ENCODE results near the gene KDELR1.

The KDELR1 gene

DNA sequence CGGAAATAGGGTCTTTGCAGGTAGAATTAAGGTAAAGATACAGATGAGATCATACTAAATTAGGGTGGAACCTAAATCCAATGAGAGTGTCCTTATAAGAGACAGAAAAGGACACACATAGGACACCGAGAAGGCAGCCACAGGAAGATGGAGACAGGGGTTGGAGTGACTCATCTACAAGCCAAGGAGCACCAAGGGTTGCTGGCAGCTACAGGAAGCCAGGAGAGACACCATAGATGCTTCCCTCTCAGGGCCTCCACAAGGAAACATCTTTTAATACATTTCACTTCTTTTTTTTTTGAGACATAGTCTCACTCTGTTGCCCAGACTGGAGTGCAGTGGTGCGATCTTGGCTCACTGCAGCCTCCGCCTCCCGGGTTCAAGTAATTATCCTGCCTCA is 37.7 kb downstream of the KDELR1 start:
- TF ChIP-seq, protein P1, sequence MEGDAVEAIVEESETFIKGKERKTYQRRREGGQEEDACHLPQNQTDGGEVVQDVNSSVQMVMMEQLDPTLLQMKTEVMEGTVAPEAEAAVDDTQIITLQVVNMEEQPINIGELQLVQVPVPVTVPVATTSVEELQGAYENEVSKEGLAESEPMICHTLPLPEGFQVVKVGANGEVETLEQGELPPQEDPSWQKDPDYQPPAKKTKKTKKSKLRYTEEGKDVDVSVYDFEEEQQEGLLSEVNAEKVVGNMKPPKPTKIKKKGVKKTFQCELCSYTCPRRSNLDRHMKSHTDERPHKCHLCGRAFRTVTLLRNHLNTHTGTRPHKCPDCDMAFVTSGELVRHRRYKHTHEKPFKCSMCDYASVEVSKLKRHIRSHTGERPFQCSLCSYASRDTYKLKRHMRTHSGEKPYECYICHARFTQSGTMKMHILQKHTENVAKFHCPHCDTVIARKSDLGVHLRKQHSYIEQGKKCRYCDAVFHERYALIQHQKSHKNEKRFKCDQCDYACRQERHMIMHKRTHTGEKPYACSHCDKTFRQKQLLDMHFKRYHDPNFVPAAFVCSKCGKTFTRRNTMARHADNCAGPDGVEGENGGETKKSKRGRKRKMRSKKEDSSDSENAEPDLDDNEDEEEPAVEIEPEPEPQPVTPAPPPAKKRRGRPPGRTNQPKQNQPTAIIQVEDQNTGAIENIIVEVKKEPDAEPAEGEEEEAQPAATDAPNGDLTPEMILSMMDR (IDR thresholded peaks at IDR 0.05): no peak

DNA sequence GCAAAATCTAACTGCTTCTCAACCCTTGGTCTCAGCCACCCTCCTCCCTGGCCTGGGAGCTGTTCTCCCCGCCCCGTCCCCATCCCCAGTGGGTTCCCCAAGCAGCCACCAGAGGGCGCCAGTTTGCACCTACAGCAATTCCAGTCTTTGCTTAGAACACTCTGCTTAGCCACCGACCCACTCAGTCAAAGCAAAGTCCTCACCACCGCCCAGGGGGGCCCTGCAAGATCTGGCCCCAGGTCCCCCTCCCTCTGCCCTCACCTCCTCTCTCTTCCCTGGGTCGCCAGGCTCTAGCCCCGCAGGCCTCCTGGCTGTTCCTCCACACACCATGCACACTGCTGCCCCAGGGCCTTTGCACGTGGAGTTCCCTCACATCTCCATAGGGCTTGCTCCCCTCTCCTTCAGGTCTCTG is 40.0 kb downstream of the KDELR1 start:
- TF ChIP-seq, protein P1 (IDR thresholded peaks at IDR 0.05): peak; percentile 51

DNA sequence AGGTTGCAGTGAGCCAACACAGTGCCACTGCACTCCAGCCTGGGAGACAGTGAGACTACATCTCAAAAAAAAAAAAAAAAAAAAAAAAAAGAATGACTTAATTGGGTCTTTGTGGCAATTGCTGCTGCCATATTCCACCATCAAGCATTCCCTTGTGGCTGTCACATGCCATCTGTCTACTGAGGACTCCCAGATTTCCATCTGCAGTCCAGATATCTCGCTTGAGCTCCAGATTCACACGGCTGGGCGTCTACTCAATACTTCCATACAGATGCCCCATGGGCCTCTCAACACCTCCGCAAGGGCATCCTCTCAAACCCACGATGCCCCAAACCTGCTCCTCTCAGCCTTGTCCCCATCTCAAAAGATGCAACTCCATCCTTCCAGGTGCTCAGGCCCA is 40.5 kb downstream of the KDELR1 start:
- TF ChIP-seq, protein P1 (IDR thresholded peaks at IDR 0.05): no peak

DNA sequence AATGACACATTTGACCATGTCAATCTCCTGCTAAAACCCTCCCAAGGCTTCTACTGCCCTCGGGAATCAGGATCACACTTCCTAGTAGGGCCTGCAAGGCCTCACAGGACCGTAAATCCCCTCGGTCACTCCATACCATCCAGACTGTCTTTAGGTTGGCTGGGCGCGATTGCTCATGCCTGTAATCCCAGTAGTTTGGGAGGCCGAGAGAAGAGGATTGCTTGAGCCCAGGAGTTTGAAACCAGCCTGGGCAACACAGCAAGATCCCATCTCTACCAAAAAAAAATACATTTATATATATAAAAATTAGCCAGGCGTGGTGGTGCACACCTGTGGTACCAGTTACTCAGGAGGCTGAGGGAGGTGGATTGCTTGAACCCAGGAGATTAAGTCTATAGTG is 42.6 kb downstream of the KDELR1 start:
- TF ChIP-seq, protein P1 (IDR thresholded peaks at IDR 0.05): no peak

DNA sequence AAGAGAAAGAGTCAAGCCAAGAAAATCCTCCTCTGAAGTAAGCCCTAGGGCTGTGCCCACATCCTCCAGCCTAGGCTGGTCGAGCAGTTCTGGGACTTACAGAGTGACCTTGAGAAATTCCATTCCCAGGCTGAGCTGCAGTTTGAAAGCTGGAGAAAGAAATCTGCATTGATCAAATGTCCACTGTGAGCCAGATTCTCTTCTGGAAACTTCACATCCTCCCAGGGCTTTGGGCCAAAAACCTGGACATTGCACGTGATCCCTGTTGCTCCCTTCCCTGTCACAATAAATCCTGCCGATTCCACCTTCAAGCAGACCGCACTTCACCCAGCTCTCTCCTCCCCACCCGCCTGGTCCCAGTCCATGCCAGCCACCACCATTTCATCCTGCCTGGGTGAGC is 43.3 kb downstream of the KDELR1 start:
- TF ChIP-seq, protein P1 (IDR thresholded peaks at IDR 0.05): no peak

DNA sequence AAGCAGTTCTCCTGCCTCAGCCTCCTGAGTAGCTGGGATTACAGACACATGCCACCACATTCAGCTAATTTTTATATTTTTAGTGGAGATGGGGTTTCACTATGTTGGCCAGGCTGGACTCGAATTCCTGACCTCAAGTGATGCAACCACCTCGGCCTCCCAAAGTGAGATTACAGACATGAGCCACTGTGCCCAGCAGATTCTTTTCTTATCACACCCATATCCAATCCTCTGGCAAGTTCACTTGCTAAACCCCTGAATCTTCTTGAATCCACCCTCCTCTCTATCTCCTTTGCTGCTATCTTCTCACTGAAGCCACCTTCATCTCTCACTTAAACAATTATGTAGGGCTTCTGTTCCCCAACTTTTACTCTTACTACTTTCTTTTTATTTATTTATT is 45.2 kb downstream of the KDELR1 start:
- TF ChIP-seq, protein P1 (IDR thresholded peaks at IDR 0.05): no peak

DNA sequence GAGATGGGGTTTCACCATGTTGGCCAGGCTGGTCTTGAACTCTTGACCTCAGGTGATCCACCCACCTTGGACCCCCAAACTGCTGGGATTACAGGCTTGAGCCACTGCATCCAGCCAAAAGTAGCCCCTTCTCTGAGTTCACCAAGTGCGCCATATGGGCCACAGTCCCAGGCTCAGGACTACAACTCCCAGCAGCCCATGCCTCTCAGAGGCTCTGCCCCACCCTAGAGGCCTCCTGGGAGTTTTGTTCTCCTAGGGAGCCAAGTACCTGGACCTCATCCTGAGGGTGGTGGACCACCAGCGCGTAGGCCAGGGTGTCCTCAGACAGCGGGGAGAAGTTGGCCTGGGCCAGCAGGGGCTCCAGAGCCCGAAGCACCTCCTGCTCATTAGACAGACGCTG is 46.5 kb downstream of the KDELR1 start:
- TF ChIP-seq, protein P1 (IDR thresholded peaks at IDR 0.05): no peak

DNA sequence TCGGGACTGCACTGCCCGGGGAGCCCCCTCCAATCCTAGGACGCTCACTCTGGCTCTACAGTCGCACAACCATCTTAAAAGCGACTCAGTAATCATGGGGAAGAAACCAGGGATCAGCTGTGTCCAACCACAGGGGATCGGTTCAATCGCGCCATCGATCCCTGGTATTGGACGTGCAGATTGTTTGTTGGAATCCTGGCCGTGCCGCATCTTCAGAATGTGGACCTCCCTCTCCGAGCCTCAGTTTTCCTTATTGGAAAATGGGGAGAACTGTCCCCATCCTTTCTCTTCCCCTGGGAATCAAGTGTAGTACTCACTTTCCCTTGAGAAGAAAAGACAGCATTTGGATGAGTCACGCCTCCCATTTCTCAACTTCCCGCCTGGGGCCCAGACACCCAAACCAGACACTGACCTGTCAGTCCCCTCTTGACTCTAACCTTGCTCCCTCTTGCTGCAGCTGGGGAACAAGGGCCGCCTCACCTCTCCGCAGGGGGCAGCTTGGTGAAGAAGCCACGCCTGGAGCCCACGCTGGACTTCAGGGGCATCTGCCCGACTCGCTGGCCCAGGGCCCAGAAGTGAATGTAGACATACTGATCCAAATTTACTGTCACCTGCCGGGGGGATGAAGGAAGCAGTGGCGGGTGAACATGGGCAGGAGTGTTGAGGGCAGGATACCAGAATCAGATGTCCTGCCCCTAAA is 48.4 kb downstream of the KDELR1 start:
- TF ChIP-seq, protein P1 (IDR thresholded peaks at IDR 0.05): no peak
